Measurements from ENCODE around the gene SERAC1.

The SERAC1 gene

GRCh38 chr6:158118886-158119285, 49.2 kb downstream of the SERAC1 start:
- TF ChIP-seq POLR2AphosphoS5 (IDR thresholded peaks at IDR 0.05; ENCODE audit: low read depth, low read length) (no peak), SIN3A (IDR thresholded peaks at IDR 0.05; ENCODE audit: borderline replicate concordance, insufficient read depth, low read length) (no peak), TAF1 (IDR thresholded peaks at IDR 0.05; ENCODE audit: borderline replicate concordance, insufficient read depth, low read length) (no peak), FOXP2 (optimal IDR thresholded peaks at IDR 0.05; ENCODE audit: borderline replicate concordance, extremely low read depth, extremely low read length, insufficient read depth) (no peak)
- TF ChIP-seq, protein P1, sequence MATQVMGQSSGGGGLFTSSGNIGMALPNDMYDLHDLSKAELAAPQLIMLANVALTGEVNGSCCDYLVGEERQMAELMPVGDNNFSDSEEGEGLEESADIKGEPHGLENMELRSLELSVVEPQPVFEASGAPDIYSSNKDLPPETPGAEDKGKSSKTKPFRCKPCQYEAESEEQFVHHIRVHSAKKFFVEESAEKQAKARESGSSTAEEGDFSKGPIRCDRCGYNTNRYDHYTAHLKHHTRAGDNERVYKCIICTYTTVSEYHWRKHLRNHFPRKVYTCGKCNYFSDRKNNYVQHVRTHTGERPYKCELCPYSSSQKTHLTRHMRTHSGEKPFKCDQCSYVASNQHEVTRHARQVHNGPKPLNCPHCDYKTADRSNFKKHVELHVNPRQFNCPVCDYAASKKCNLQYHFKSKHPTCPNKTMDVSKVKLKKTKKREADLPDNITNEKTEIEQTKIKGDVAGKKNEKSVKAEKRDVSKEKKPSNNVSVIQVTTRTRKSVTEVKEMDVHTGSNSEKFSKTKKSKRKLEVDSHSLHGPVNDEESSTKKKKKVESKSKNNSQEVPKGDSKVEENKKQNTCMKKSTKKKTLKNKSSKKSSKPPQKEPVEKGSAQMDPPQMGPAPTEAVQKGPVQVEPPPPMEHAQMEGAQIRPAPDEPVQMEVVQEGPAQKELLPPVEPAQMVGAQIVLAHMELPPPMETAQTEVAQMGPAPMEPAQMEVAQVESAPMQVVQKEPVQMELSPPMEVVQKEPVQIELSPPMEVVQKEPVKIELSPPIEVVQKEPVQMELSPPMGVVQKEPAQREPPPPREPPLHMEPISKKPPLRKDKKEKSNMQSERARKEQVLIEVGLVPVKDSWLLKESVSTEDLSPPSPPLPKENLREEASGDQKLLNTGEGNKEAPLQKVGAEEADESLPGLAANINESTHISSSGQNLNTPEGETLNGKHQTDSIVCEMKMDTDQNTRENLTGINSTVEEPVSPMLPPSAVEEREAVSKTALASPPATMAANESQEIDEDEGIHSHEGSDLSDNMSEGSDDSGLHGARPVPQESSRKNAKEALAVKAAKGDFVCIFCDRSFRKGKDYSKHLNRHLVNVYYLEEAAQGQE (IDR thresholded peaks at IDR 0.05; ENCODE audit: insufficient read depth in 1 of 2, low read depth in 2 of 2, low read length in 2 of 2), result no peak

GRCh38 chr6:158115508-158115907, 52.6 kb downstream of the SERAC1 start:
- TF ChIP-seq SIN3A (IDR thresholded peaks at IDR 0.05; ENCODE audit: borderline replicate concordance, insufficient read depth, low read length) (no peak), TAF1 (IDR thresholded peaks at IDR 0.05; ENCODE audit: borderline replicate concordance, insufficient read depth, low read length) (no peak), FOXP2 (optimal IDR thresholded peaks at IDR 0.05; ENCODE audit: borderline replicate concordance, extremely low read depth, extremely low read length, insufficient read depth) (no peak), POLR2AphosphoS5 (IDR thresholded peaks at IDR 0.05; ENCODE audit: low read depth, low read length) (no peak)
- TF ChIP-seq, protein P1 (IDR thresholded peaks at IDR 0.05; ENCODE audit: insufficient read depth in 1 of 2, low read depth in 2 of 2, low read length in 2 of 2), result no peak

DNA sequence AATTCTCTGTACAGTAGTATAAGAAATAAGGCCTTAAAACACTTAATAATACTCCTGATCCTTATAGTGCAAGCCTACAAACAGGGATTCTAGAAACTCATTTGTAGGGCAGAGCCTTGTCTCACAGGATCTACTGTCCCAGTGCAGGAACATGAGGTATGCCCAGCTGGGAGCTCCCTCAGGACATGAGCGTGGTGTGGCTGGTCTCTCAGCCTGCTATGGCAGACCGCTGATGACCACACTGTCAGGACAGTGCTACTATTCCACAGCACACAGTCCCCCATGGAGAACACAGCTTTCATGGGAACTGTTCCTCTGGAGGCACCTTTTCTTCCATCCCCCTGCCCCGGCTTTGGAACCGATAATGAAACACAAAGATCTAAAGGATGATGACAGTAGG, 53.0 kb downstream of the SERAC1 start:
- TF ChIP-seq TAF1 (IDR thresholded peaks at IDR 0.05; ENCODE audit: borderline replicate concordance, insufficient read depth, low read length) (no peak), SIN3A (IDR thresholded peaks at IDR 0.05; ENCODE audit: borderline replicate concordance, insufficient read depth, low read length) (no peak), POLR2AphosphoS5 (IDR thresholded peaks at IDR 0.05; ENCODE audit: low read depth, low read length) (no peak), FOXP2 (optimal IDR thresholded peaks at IDR 0.05; ENCODE audit: borderline replicate concordance, extremely low read depth, extremely low read length, insufficient read depth) (no peak)
- TF ChIP-seq, protein P1 (IDR thresholded peaks at IDR 0.05; ENCODE audit: insufficient read depth in 1 of 2, low read depth in 2 of 2, low read length in 2 of 2), result no peak

- TF ChIP-seq, protein P1 (IDR thresholded peaks at IDR 0.05; ENCODE audit: insufficient read depth in 1 of 2, low read depth in 2 of 2, low read length in 2 of 2), result no peak
- TF ChIP-seq FOXP2 (optimal IDR thresholded peaks at IDR 0.05; ENCODE audit: borderline replicate concordance, extremely low read depth, extremely low read length, insufficient read depth) (no peak), TAF1 (IDR thresholded peaks at IDR 0.05; ENCODE audit: borderline replicate concordance, insufficient read depth, low read length) (no peak), POLR2AphosphoS5 (IDR thresholded peaks at IDR 0.05; ENCODE audit: low read depth, low read length) (no peak), SIN3A (IDR thresholded peaks at IDR 0.05; ENCODE audit: borderline replicate concordance, insufficient read depth, low read length) (no peak)
Measured at GRCh38 chr6:158113802-158114201, 54.3 kb downstream of the SERAC1 start.

- no peak for TF ChIP-seq POLR2AphosphoS5 (IDR thresholded peaks at IDR 0.05; ENCODE audit: low read depth, low read length)
- TF ChIP-seq FOXP2 (optimal IDR thresholded peaks at IDR 0.05; ENCODE audit: borderline replicate concordance, extremely low read depth, extremely low read length, insufficient read depth), result no peak
- TF ChIP-seq TAF1 (IDR thresholded peaks at IDR 0.05; ENCODE audit: borderline replicate concordance, insufficient read depth, low read length), result no peak
- no peak for TF ChIP-seq SIN3A (IDR thresholded peaks at IDR 0.05; ENCODE audit: borderline replicate concordance, insufficient read depth, low read length)
- TF ChIP-seq, protein P1 (IDR thresholded peaks at IDR 0.05; ENCODE audit: insufficient read depth in 1 of 2, low read depth in 2 of 2, low read length in 2 of 2), result no peak
Measured at GRCh38 chr6:158111987-158112386, 56.1 kb downstream of the SERAC1 start.

Data from PFSK-1 (cell line).